ENCODE data around the gene C16orf74.

The C16orf74 gene

DNA sequence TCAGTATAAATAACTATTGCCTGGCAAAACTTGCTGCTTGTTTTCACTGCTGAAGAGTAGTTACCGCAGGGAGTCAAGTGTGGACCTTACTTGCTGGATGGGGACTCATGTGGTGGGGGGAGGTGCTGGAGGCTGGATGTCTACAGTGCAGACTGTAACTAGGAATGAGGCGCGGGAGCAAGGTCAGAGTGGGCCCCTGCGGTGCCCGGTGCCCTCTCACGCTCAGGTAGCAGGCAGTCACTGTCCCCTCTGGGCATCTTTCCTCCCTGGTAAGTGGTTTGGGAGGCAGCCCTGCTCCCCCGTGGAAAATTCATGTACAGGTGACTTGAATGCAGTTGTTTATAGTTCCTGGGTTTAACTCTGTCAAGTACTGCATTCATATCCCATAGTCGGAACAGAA is 43.8 kb upstream of the C16orf74 start:
- DNase-seq (ENCODE audit: low read depth, low spot score), result no peak
- Histone ChIP-seq H3K4me3 (no peak overlapping the region), H3K27ac (no peak overlapping the region), H3K36me3 (ENCODE audit: insufficient read depth, low read length) (peaks cover 3% of the 10 kb centered on the region; the same call in 1 of the 2 replicates), H3K9me3 (ENCODE audit: low read depth, low read length) (no peaks in the 10 kb centered on the region), H3K9ac (ENCODE audit: insufficient read length) (no peak overlapping the region)
- no peak for TF ChIP-seq POLR2AphosphoS5 (IDR thresholded peaks at IDR 0.05; ENCODE audit: borderline replicate concordance, low read depth, low read length)
- no peak for TF ChIP-seq EZH2 (IDR thresholded peaks at IDR 0.05)
- TF ChIP-seq FOXP2 (optimal IDR thresholded peaks at IDR 0.05; ENCODE audit: control extremely low read depth, extremely low read length, insufficient read depth), result no peak

- DNase-seq (ENCODE audit: low read depth, low spot score), result no peak
- Histone ChIP-seq H3K36me3 (ENCODE audit: insufficient read depth, low read length) (peaks cover 3% of the 10 kb centered on the region; the same call in 1 of the 2 replicates), H3K9ac (ENCODE audit: insufficient read length) (no peak overlapping the region), H3K4me3 (no peak overlapping the region), H3K27ac (no peak overlapping the region), H3K9me3 (ENCODE audit: low read depth, low read length) (no peaks in the 10 kb centered on the region)
- TF ChIP-seq FOXP2 (optimal IDR thresholded peaks at IDR 0.05; ENCODE audit: control extremely low read depth, extremely low read length, insufficient read depth) (no peak), EZH2 (IDR thresholded peaks at IDR 0.05) (no peak), POLR2AphosphoS5 (IDR thresholded peaks at IDR 0.05; ENCODE audit: borderline replicate concordance, low read depth, low read length) (no peak)
These were observed 42.9 kb upstream of the C16orf74 start for GRCh38 chr16:85793662-85794298.

DNA sequence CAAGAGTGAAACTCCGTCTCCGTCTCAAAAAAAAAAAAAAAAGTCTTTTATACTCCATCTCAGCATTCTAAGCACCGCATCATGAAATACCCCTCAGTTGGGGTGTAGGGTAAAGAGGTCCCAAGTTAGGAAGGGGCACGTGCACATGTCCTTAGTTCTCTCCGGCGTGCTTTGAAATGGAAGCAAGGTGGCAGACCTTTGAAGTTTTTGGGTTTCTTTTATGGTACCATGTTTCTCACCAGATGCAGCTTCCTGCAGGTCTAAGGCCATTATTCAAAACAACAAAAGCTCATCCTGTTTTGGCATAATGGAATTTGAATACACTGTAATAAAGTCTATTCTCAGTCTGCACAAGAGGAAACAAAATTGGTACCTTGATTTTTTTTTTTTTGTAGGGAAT is 38.9 kb upstream of the C16orf74 start:
- TF ChIP-seq POLR2AphosphoS5 (IDR thresholded peaks at IDR 0.05; ENCODE audit: borderline replicate concordance, low read depth, low read length) (no peak), EZH2 (IDR thresholded peaks at IDR 0.05) (no peak), FOXP2 (optimal IDR thresholded peaks at IDR 0.05; ENCODE audit: control extremely low read depth, extremely low read length, insufficient read depth) (no peak)
- Histone ChIP-seq H3K36me3 (ENCODE audit: insufficient read depth, low read length) (peaks cover 5% of the 10 kb centered on the region; the same call in 1 of the 2 replicates), H3K9ac (ENCODE audit: insufficient read length) (no peak overlapping the region), H3K4me3 (no peak overlapping the region), H3K9me3 (ENCODE audit: low read depth, low read length) (no peaks in the 10 kb centered on the region), H3K27ac (no peak overlapping the region)
- no peak for DNase-seq (ENCODE audit: low read depth, low spot score)

DNA sequence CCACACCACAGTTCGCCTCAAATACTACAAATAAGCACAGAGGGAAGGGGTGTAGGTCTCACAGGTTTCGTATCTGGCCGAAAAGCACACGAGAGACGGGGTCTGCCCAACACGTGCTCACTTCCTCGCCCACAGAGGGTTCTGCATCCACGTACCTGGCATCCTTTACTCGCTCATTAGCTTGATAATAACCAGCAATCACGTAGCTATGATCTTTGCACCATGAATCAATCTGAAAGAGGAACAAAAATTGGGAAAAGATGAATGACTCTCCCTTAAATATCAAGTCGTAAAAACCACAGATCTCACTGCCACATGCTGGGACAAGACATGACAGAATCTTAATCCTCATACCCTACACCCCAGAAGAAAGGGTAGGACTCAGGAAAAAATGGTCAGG is 37.9 kb upstream of the C16orf74 start:
- Histone ChIP-seq H3K9ac (ENCODE audit: insufficient read length) (no peak overlapping the region), H3K9me3 (ENCODE audit: low read depth, low read length) (no peaks in the 10 kb centered on the region), H3K4me3 (no peak overlapping the region), H3K27ac (no peak overlapping the region), H3K36me3 (ENCODE audit: insufficient read depth, low read length) (peaks cover 5% of the 10 kb centered on the region; the same call in 1 of the 2 replicates)
- DNase-seq (ENCODE audit: low read depth, low spot score), result no peak
- no peak for TF ChIP-seq POLR2AphosphoS5 (IDR thresholded peaks at IDR 0.05; ENCODE audit: borderline replicate concordance, low read depth, low read length)
- no peak for TF ChIP-seq FOXP2 (optimal IDR thresholded peaks at IDR 0.05; ENCODE audit: control extremely low read depth, extremely low read length, insufficient read depth)
- no peak for TF ChIP-seq EZH2 (IDR thresholded peaks at IDR 0.05)

GRCh38 chr16:85785927-85786326 is 35.0 kb upstream of the C16orf74 start:
- DNase-seq (ENCODE audit: low read depth, low spot score), result no peak
- Histone ChIP-seq H3K27ac (no peak overlapping the region), H3K9me3 (ENCODE audit: low read depth, low read length) (no peaks in the 10 kb centered on the region), H3K4me3 (no peak overlapping the region), H3K36me3 (ENCODE audit: insufficient read depth, low read length) (peaks cover 5% of the 10 kb centered on the region; the same call in 1 of the 2 replicates), H3K9ac (ENCODE audit: insufficient read length) (no peak overlapping the region)
- TF ChIP-seq FOXP2 (optimal IDR thresholded peaks at IDR 0.05; ENCODE audit: control extremely low read depth, extremely low read length, insufficient read depth) (no peak), POLR2AphosphoS5 (IDR thresholded peaks at IDR 0.05; ENCODE audit: borderline replicate concordance, low read depth, low read length) (no peak), EZH2 (IDR thresholded peaks at IDR 0.05) (no peak)

- Histone ChIP-seq H3K4me3 (no peak overlapping the region), H3K9ac (ENCODE audit: insufficient read length) (no peak overlapping the region), H3K27ac (no peak overlapping the region), H3K9me3 (ENCODE audit: low read depth, low read length) (no peaks in the 10 kb centered on the region), H3K36me3 (ENCODE audit: insufficient read depth, low read length) (peaks cover 6% of the 10 kb centered on the region; the same call in 1 of the 2 replicates)
- no peak for TF ChIP-seq EZH2 (IDR thresholded peaks at IDR 0.05)
- TF ChIP-seq FOXP2 (optimal IDR thresholded peaks at IDR 0.05; ENCODE audit: control extremely low read depth, extremely low read length, insufficient read depth), result no peak
- no peak for TF ChIP-seq POLR2AphosphoS5 (IDR thresholded peaks at IDR 0.05; ENCODE audit: borderline replicate concordance, low read depth, low read length)
- DNase-seq (ENCODE audit: low read depth, low spot score), result no peak
These were observed 33.9 kb upstream of the C16orf74 start for GRCh38 chr16:85784813-85785212.

GRCh38 chr16:85783441-85783840 is 32.5 kb upstream of the C16orf74 start:
- no peak for DNase-seq (ENCODE audit: low read depth, low spot score)
- no peak overlapping the region for H3K27ac ChIP-seq
- H3K36me3 ChIP-seq (ENCODE audit: insufficient read depth, low read length), result peaks cover 10% of the 10 kb centered on the region; the same call in 1 of the 2 replicates
- no peaks in the 10 kb centered on the region for H3K9me3 ChIP-seq (ENCODE audit: low read depth, low read length)
- TF ChIP-seq FOXP2 (optimal IDR thresholded peaks at IDR 0.05; ENCODE audit: control extremely low read depth, extremely low read length, insufficient read depth), result no peak
- no peak for TF ChIP-seq EZH2 (IDR thresholded peaks at IDR 0.05)
- TF ChIP-seq POLR2AphosphoS5 (IDR thresholded peaks at IDR 0.05; ENCODE audit: borderline replicate concordance, low read depth, low read length), result no peak
- H3K4me3 ChIP-seq, result no peak overlapping the region
- H3K9ac ChIP-seq (ENCODE audit: insufficient read length), result no peak overlapping the region

- no peaks in the 10 kb centered on the region for H3K9me3 ChIP-seq (ENCODE audit: low read depth, low read length)
- no peak for DNase-seq (ENCODE audit: low read depth, low spot score)
- no peak overlapping the region for H3K4me3 ChIP-seq
- TF ChIP-seq EZH2 (IDR thresholded peaks at IDR 0.05) (no peak), FOXP2 (optimal IDR thresholded peaks at IDR 0.05; ENCODE audit: control extremely low read depth, extremely low read length, insufficient read depth) (no peak), POLR2AphosphoS5 (IDR thresholded peaks at IDR 0.05; ENCODE audit: borderline replicate concordance, low read depth, low read length) (no peak)
- H3K9ac ChIP-seq (ENCODE audit: insufficient read length), result no peak overlapping the region
- H3K36me3 ChIP-seq (ENCODE audit: insufficient read depth, low read length), result peaks cover 13% of the 10 kb centered on the region; the same call in 1 of the 2 replicates
- no peak overlapping the region for H3K27ac ChIP-seq
These were observed 31.6 kb upstream of the C16orf74 start for GRCh38 chr16:85782451-85782850.

Data from SK-N-MC (cell line).